HFFc6 (cell line): ENCODE data around the gene RHBDD1. TPM values are rescaled to one million over a fixed set of nuclear protein-coding genes. Genes with fewer than 3 reads are reported as not detected.

Experiments
- DNase-seq: peaks from one replicate; pipeline ENCODE4 v3.0.0-alpha.2; 2018
- H3K27ac Mint-ChIP-seq: 2 replicates; pipeline ENCODE4 v1.8.0; 2020; ENCODE audit warnings: mild to moderate bottlenecking, mixed read lengths
- H3K27me3 Mint-ChIP-seq: 2 replicates; pipeline ENCODE4 v1.8.0; 2021; ENCODE audit warnings: mild to moderate bottlenecking, moderate library complexity, mixed read lengths; ENCODE audit not compliant: insufficient read depth
- H3K36me3 Mint-ChIP-seq: 2 replicates; pipeline ENCODE4 v1.8.0; 2021; ENCODE audit warnings: low read depth, mixed read lengths
- H3K4me1 Mint-ChIP-seq: 2 replicates; pipeline ENCODE4 v1.8.0; 2020; ENCODE audit warnings: low read depth, mixed read lengths
- H3K4me3 Mint-ChIP-seq: 2 replicates; pipeline ENCODE4 v1.8.0; 2020; ENCODE audit warnings: mild to moderate bottlenecking, moderate library complexity, mixed read lengths
- H3K9me3 Mint-ChIP-seq: 2 replicates; pipeline ENCODE4 v1.8.0; 2020; ENCODE audit warnings: mild to moderate bottlenecking, mixed read lengths
- total RNA-seq, 6 experiments: library from RNA; stranded (reverse); fragmentation: NEBNext Ultra II Directional; extraction: Animal tissue kit (Norgen Biotek cat#: 25700); gene quantifications; 2 replicates in 1 of 6; 3 replicates in 5 of 6; pipeline ENCODE4 v1.2.3, GENCODE V29; 2021
- TF ChIP-seq, protein P1 (sequence below): fragments of 200-600 bp; sonication (generic); IDR thresholded peaks from 2 replicates; pipeline ENCODE4 v1.5.0; 2021; ENCODE audit warnings: antibody characterized with exemption, mild to moderate bottlenecking

Gene RHBDD1
- total RNA-seq, 6 experiments from 2014 or later = 34.3 to 50.7 (median 42.3) TPM

DNA sequence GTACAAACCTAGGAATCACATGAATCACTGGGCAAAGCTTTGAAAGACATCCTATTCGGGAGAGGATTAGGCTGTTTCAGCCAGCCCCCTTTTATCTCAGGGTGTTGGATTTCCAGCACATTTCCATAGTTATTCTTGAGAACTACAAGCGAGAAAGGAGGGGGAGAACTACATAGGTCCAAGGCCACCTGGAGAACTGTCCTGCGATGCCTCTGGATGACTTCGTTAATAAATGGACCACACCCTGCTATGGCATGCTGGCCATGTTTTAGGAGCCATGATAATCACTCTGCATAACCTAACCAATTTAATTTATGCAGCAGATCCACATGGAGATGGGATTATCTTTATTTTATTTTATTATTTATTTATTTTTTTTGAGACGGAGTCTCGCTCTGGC lies 29.9 kb downstream of the RHBDD1 start:
- Mint-ChIP-seq H3K4me1 (peaks cover 14% of the 10 kb centered on the region), H3K27ac (no peak overlapping the region), H3K9me3 (no peaks in the 10 kb centered on the region), H3K27me3 (no peaks in the 10 kb centered on the region; the same call in none of the 2 replicates), H3K36me3 (peaks cover 27% of the 10 kb centered on the region), H3K4me3 (no peak overlapping the region)
- TF ChIP-seq, protein P1, sequence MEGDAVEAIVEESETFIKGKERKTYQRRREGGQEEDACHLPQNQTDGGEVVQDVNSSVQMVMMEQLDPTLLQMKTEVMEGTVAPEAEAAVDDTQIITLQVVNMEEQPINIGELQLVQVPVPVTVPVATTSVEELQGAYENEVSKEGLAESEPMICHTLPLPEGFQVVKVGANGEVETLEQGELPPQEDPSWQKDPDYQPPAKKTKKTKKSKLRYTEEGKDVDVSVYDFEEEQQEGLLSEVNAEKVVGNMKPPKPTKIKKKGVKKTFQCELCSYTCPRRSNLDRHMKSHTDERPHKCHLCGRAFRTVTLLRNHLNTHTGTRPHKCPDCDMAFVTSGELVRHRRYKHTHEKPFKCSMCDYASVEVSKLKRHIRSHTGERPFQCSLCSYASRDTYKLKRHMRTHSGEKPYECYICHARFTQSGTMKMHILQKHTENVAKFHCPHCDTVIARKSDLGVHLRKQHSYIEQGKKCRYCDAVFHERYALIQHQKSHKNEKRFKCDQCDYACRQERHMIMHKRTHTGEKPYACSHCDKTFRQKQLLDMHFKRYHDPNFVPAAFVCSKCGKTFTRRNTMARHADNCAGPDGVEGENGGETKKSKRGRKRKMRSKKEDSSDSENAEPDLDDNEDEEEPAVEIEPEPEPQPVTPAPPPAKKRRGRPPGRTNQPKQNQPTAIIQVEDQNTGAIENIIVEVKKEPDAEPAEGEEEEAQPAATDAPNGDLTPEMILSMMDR = no peak
- DNase-seq = no peak

DNA sequence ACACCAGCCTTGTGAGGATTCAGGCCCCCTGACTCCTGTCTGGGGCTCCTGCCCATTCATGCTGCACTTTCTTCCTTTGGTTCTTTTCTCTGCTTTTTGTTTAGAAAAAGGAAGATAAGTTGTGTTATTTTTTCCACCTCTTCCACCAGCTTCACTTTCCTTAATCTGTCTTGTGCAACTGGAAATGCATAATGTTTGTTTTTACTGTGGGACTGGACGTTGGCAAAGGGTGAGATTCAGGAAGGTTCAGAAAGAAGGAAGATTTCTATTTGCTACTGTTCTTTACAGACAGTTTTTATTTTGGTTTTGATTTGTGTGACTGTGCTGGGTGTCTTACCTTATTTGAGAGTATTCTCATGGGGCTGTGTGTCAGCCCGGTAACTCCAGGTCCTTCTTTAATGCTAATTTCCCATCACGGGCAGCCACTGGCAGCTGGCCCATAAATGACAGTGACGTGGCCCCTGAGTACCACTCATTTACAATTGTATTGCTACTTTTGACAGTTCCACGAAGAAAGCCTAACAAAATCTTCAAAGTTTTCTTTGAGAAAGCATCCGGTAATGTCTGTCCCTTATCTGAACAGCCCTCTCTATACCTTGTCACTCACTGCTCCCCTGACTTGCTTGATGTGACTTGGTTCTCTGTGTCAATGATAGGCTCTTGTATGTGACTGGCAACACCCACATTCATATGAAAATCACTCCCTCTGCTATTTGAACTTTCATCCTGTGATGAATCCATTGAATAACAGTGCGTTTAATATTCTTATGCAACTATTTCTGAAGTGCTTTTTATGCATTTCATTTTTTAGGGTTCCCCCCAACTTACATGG lies 32.7 kb downstream of the RHBDD1 start:
- Mint-ChIP-seq H3K27me3 (no peaks in the 10 kb centered on the region; the same call in 1 of the 2 replicates), H3K9me3 (no peaks in the 10 kb centered on the region), H3K4me1 (peaks cover 14% of the 10 kb centered on the region), H3K4me3 (no peak overlapping the region), H3K27ac (no peak overlapping the region), H3K36me3 (peaks cover 27% of the 10 kb centered on the region)
- no peak for DNase-seq
- TF ChIP-seq, protein P1 = no peak

DNA sequence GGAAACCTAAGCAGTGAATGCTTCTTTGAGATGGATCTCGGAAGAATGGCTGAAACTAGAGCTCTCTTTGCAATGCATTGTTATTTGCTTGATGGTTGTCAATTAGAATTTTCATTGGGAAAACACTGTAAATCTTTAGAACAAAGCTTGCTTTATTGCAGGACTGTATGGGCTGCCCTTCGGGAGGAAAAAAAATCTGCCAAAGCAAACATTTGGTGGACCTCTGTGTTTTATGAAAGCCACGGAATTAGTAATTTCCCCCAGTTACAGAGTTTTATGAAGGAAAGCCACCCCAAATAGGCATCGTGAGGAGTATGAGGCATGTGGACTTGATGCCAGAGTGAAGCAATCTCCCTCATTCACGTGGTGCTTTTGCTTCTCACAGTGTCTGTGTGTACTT lies 33.5 kb downstream of the RHBDD1 start:
- no peak overlapping the region for H3K27ac Mint-ChIP-seq
- TF ChIP-seq, protein P1 = no peak
- no peak overlapping the region for H3K4me3 Mint-ChIP-seq
- peaks cover 32% of the 10 kb centered on the region for H3K36me3 Mint-ChIP-seq
- H3K4me1 Mint-ChIP-seq = peaks cover 22% of the 10 kb centered on the region
- DNase-seq = no peak
- H3K9me3 Mint-ChIP-seq = no peaks in the 10 kb centered on the region
- no peaks in the 10 kb centered on the region; the same call in 1 of the 2 replicates for H3K27me3 Mint-ChIP-seq

DNA sequence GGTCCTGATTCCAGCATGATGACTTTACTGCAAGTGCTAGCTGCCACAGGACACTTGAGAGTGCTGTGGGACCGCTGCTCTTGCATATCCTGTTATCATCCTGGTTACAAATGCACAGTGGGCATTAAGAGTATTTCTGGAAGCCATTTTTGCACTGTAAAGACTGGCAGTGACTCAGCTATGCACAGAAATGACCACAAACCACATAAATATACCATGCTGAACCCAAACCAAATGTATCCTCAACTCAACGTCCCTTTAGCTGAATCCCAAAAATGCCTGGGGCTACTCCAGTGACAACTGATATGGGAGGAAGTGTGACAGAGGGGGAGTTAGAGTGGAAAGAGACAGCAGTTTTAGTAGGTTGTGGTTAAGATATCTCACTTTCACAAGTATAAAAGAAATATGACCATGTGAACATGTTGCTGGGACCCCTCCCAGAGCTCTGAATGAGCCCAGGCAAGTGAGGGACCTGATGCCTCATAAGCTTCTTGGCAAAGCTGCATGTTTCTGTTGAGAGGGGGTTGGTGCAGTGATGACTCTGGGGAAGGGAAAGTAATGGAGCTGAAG lies 37.3 kb downstream of the RHBDD1 start:
- H3K27ac Mint-ChIP-seq = peak overlapping the region; percentile 65
- H3K4me1 Mint-ChIP-seq = peaks cover 34% of the 10 kb centered on the region
- peak; percentile 65 for DNase-seq
- peaks cover 41% of the 10 kb centered on the region for H3K36me3 Mint-ChIP-seq
- TF ChIP-seq, protein P1 = peak; percentile 30
- H3K27me3 Mint-ChIP-seq = no peaks in the 10 kb centered on the region; the same call in 1 of the 2 replicates
- H3K9me3 Mint-ChIP-seq = no peaks in the 10 kb centered on the region
- H3K4me3 Mint-ChIP-seq = peak overlapping the region; percentile 7; the same call in 1 of the 2 replicates

DNA sequence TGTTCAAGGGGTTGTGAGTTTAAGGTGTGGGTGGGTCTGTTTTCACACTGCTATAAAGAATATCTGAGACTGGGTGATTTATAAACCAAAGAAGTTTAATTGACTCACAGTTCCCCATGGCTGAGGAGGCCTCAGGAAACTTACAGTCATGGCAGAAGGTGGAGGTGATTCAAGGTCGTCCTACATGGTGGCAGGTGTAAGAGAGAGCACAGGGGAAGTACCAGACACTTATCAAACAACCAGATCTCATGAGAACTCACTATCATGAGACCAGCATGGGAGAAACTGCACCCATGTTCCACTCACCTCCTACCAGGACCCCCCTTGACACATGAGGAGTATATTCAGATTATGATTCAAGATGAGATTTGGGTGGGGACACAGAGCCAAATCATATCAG lies 38.0 kb downstream of the RHBDD1 start:
- peaks cover 34% of the 10 kb centered on the region for H3K4me1 Mint-ChIP-seq
- peak overlapping the region; percentile 7; the same call in 1 of the 2 replicates for H3K4me3 Mint-ChIP-seq
- H3K36me3 Mint-ChIP-seq = peaks cover 45% of the 10 kb centered on the region
- peak overlapping the region; percentile 65; the same call in 1 of the 2 replicates for H3K27ac Mint-ChIP-seq
- DNase-seq = no peak
- H3K27me3 Mint-ChIP-seq = no peaks in the 10 kb centered on the region; the same call in 1 of the 2 replicates
- H3K9me3 Mint-ChIP-seq = no peaks in the 10 kb centered on the region; the same call in 1 of the 2 replicates
- TF ChIP-seq, protein P1 = no peak
